Brain microvascular endothelial cell (primary cell): Measurements from ENCODE around the gene CACNA1E.

Source experiments
- DNase-seq: peaks from one replicate; pipeline ENCODE4 v3.0.0-alpha.2; 2020
- H3K27ac ChIP-seq: fragments of 250-450 bp; sonication (Bioruptor Pico); 2 replicates; pipeline ENCODE4 v1.5.1; 2020; ENCODE audit warnings: mild to moderate bottlenecking, moderate library complexity
- H3K27me3 ChIP-seq: fragments of 250-450 bp; sonication (Bioruptor Pico); replicated peaks from 2 replicates; pipeline ENCODE4 v1.5.1; 2020; ENCODE audit warnings: mild to moderate bottlenecking
- H3K36me3 ChIP-seq: fragments of 250-450 bp; sonication (Bioruptor Pico); replicated peaks from 2 replicates; pipeline ENCODE4 v1.5.1; 2020; ENCODE audit warnings: mild to moderate bottlenecking
- H3K4me3 ChIP-seq: 2 replicates; pipeline ENCODE4 v1.5.1; 2011; ENCODE audit warnings: low read depth, mild to moderate bottlenecking, control low read depth, low read length, moderate library complexity
- in situ Hi-C: cut with HindIII; loops from 2 replicates; pipeline ENCODE4 v1.10.0; 2017; ENCODE audit warnings: low sequenced_read_pairs, low pct_ligation_motif_present
- TF ChIP-seq, protein P1 (sequence below): IDR thresholded peaks from 2 replicates; pipeline ENCODE4 v1.5.1; 2011; ENCODE audit warnings: low read depth, mild to moderate bottlenecking, moderate library complexity, low read length, control low read depth, inconsistent platforms; ENCODE audit errors: missing control alignments

The CACNA1E gene

DNA sequence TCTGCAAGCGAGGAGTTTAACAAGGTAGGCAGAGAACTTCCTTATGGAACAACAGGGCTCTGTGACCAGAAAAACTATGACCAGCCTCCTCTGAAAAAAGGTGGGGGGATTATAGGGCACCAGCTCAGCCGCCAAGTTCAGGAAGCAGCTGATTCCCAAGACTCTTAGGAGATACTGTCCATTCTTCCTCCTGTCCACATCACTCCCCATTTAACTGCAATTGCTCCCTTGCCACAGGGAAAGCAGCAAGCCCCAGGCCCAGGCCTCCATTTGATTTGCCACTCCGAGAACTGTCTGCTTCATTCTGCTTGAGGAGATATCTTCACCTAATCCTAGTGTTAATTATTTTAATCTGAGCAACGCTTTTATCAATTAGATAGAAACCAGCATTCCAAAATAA lies 323.9 kb downstream of the CACNA1E start:
- Histone ChIP-seq H3K27ac (no peak overlapping the region), H3K36me3 (no peaks in the 10 kb centered on the region), H3K4me3 (no peak overlapping the region), H3K27me3 (no peaks in the 10 kb centered on the region)
- in situ Hi-C loops = no loop called here
- TF ChIP-seq, protein P1, sequence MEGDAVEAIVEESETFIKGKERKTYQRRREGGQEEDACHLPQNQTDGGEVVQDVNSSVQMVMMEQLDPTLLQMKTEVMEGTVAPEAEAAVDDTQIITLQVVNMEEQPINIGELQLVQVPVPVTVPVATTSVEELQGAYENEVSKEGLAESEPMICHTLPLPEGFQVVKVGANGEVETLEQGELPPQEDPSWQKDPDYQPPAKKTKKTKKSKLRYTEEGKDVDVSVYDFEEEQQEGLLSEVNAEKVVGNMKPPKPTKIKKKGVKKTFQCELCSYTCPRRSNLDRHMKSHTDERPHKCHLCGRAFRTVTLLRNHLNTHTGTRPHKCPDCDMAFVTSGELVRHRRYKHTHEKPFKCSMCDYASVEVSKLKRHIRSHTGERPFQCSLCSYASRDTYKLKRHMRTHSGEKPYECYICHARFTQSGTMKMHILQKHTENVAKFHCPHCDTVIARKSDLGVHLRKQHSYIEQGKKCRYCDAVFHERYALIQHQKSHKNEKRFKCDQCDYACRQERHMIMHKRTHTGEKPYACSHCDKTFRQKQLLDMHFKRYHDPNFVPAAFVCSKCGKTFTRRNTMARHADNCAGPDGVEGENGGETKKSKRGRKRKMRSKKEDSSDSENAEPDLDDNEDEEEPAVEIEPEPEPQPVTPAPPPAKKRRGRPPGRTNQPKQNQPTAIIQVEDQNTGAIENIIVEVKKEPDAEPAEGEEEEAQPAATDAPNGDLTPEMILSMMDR = no peak
- DNase-seq = no peak

DNA sequence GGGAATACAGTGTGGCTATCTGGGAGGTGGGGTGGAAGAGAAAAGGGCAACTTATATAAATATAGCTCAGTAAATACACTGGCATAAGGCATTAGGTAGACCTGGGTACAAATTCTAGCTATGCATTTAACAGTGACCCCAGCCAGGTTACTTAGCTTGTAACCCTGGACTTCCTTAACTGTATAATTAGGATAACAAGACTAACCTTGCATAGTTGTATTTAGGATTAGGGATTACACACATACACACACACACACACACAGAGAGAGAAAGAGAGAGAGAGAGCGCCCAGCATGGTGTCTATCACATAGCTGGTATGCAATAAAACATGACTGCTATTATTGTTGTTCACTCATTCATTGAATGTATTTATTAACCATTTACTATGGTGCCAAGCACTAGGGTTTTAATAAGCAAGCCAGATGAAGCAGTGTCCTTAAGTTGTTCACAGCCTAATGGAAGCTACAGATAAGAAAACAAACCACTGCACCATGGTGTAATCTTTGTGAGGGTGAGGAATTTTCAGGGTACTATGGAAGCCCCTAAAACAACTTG lies 326.8 kb downstream of the CACNA1E start:
- H3K36me3 ChIP-seq = no peaks in the 10 kb centered on the region
- H3K4me3 ChIP-seq = no peak overlapping the region
- H3K27ac ChIP-seq = no peak overlapping the region
- in situ Hi-C loops = no loop called here
- TF ChIP-seq, protein P1 = no peak
- H3K27me3 ChIP-seq = no peaks in the 10 kb centered on the region
- DNase-seq = no peak

DNA sequence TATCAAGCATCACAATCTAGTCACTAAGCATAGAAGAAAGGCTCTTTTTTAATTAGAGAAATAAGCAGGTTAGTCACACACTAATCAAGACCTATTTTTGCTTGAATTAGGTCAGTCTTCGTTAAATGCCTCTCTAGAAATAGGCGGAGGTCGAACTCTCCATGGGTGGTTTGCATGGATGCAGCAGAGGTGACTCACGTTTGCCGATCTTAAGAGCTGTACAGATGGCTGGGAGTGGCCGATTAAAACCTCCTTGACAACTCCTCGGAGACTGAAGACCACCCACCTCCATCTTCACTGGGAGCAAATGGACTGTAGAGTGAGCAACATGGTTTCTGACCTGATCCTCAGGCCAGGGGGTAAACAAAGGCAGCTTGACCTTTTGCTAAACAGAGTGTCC lies 328.9 kb downstream of the CACNA1E start:
- TF ChIP-seq, protein P1 = no peak
- in situ Hi-C loops = no loop called here
- H3K4me3 ChIP-seq = no peak overlapping the region
- H3K27me3 ChIP-seq = no peaks in the 10 kb centered on the region
- DNase-seq = no peak
- no peak overlapping the region for H3K27ac ChIP-seq
- H3K36me3 ChIP-seq = no peaks in the 10 kb centered on the region

DNA sequence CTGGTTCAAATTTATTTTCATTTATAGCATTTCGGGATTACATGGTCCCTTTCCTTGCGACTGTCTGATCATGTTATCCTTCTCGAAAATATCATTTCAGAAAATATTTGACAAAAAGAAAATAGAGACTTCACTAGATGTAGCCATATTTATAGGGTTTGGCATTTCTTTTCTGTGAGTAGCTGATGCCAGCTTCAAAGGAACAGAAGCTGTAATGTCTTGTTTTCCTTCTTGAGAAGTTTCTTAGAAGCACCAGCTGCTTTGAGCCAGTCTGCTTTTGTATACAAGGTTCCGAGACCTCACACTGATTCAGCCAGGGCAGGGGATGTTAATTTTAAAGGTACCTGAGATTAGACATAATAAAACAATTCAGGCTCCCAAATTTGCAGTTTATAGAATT lies 329.9 kb downstream of the CACNA1E start:
- Histone ChIP-seq H3K36me3 (no peaks in the 10 kb centered on the region), H3K27me3 (no peaks in the 10 kb centered on the region), H3K27ac (no peak overlapping the region), H3K4me3 (no peak overlapping the region)
- DNase-seq = no peak
- TF ChIP-seq, protein P1 = no peak
- in situ Hi-C loops = no loop called here

DNA sequence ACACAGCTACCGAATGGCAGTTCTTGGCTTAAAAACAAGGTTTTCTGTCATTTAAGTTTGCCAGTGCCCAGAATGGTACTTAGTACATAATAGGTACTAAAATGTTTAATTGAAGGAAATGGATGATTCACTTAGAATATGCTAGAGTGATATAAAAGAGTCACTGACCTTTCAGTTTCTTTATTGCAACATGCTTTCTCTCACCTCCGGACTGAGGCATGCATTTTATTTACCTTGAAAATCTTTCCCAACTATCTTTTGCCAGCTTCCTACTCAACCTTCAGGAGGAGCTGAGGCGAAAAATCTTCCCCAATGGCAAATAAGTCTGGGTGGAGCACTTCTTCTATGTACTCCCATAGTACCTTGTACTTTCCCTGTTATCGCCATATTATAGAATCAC lies 333.3 kb downstream of the CACNA1E start:
- Histone ChIP-seq H3K27me3 (no peaks in the 10 kb centered on the region), H3K4me3 (no peak overlapping the region), H3K27ac (no peak overlapping the region), H3K36me3 (no peaks in the 10 kb centered on the region)
- no peak for DNase-seq
- TF ChIP-seq, protein P1 = no peak
- in situ Hi-C loops = no loop called here

DNA sequence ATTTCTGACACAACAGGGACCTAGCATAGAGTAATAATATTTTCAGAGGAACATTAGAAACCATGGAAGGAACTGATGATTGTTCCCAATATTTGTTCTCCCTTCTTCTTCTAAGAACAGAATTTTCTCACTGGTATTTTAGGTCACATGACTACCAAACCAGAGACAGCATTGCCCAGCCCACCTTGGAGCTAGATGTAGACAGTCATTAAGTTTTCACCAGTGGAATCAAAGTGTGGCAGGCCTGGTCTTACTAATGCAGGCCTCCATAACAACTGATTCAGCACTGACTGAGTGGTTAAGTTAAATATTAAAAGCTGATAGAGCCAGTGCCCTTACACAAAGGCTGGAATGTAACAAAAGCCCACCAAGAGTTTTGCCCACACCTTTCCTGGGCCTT lies 333.8 kb downstream of the CACNA1E start:
- H3K36me3 ChIP-seq = no peaks in the 10 kb centered on the region
- H3K27me3 ChIP-seq = no peaks in the 10 kb centered on the region
- no peak overlapping the region for H3K4me3 ChIP-seq
- TF ChIP-seq, protein P1 = no peak
- in situ Hi-C loops = no loop called here
- no peak for DNase-seq
- no peak overlapping the region for H3K27ac ChIP-seq
